ENCODE data around the gene CCDC88B. TPM values are rescaled to one million over a fixed set of nuclear protein-coding genes. Genes with fewer than 3 reads are reported as not detected.

The CCDC88B gene
- total and polyA plus RNA-seq, 9 of the 15 experiments (the other 6 are each of a cell fraction or from before 2014, with no cell fraction given): 0.13 to 18.1 (median 7.9) TPM

- peak; percentile 80 for TF ChIP-seq ZFX (CRISPR knock-in tag; IDR thresholded peaks at IDR 0.05)
- TF ChIP-seq RBFOX2 (IDR thresholded peaks at IDR 0.05; ENCODE audit: low read depth, low read length): peak; percentile 76
- peak; percentile 40; the same call in 1 of the 2 replicates for TF ChIP-seq TARDBP (IDR thresholded peaks at IDR 0.05)
- TF ChIP-seq CHD2 (IDR thresholded peaks at IDR 0.05; ENCODE audit: low read depth, low read length): no peak
- peak; percentile 57 for TF ChIP-seq TAF1 (IDR thresholded peaks at IDR 0.05; ENCODE audit: control insufficient read depth, extremely low read depth, insufficient read depth, low read length, severe bottlenecking)
- TF ChIP-seq NONO (IDR thresholded peaks at IDR 0.05; ENCODE audit: low read depth in 2 of 2, low read length in 1 of 2): peak in 1 of 2 experiments; percentile 77; a peak in 2 of 4 replicates
- TF ChIP-seq, protein P1, sequence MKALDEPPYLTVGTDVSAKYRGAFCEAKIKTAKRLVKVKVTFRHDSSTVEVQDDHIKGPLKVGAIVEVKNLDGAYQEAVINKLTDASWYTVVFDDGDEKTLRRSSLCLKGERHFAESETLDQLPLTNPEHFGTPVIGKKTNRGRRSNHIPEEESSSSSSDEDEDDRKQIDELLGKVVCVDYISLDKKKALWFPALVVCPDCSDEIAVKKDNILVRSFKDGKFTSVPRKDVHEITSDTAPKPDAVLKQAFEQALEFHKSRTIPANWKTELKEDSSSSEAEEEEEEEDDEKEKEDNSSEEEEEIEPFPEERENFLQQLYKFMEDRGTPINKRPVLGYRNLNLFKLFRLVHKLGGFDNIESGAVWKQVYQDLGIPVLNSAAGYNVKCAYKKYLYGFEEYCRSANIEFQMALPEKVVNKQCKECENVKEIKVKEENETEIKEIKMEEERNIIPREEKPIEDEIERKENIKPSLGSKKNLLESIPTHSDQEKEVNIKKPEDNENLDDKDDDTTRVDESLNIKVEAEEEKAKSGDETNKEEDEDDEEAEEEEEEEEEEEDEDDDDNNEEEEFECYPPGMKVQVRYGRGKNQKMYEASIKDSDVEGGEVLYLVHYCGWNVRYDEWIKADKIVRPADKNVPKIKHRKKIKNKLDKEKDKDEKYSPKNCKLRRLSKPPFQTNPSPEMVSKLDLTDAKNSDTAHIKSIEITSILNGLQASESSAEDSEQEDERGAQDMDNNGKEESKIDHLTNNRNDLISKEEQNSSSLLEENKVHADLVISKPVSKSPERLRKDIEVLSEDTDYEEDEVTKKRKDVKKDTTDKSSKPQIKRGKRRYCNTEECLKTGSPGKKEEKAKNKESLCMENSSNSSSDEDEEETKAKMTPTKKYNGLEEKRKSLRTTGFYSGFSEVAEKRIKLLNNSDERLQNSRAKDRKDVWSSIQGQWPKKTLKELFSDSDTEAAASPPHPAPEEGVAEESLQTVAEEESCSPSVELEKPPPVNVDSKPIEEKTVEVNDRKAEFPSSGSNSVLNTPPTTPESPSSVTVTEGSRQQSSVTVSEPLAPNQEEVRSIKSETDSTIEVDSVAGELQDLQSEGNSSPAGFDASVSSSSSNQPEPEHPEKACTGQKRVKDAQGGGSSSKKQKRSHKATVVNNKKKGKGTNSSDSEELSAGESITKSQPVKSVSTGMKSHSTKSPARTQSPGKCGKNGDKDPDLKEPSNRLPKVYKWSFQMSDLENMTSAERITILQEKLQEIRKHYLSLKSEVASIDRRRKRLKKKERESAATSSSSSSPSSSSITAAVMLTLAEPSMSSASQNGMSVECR (CRISPR knock-in tag; IDR thresholded peaks at IDR 0.05): peak; percentile 20; the same call in 1 of the 2 replicates
- TF ChIP-seq NR2C2 (CRISPR knock-in tag; IDR thresholded peaks at IDR 0.05): no peak
- 0 out of 2 replicates have a peak, but pooled peaks have one; percentile 35 for TF ChIP-seq NR2C2 (tag; IDR thresholded peaks at IDR 0.05)
- peak; percentile 51; the same call in 1 of the 2 replicates for TF ChIP-seq FOXK1 (CRISPR knock-in tag; IDR thresholded peaks at IDR 0.05; ENCODE audit: borderline replicate concordance)
- no peak for TF ChIP-seq ZNF79 (CRISPR knock-in tag; IDR thresholded peaks at IDR 0.05; ENCODE audit: low read depth)
- TF ChIP-seq, protein P2, sequence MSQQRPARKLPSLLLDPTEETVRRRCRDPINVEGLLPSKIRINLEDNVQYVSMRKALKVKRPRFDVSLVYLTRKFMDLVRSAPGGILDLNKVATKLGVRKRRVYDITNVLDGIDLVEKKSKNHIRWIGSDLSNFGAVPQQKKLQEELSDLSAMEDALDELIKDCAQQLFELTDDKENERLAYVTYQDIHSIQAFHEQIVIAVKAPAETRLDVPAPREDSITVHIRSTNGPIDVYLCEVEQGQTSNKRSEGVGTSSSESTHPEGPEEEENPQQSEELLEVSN (IDR thresholded peaks at IDR 0.05; ENCODE audit: borderline replicate concordance in 1 of 2, extremely low read depth in 1 of 2, insufficient read depth in 1 of 2, insufficient read length in 1 of 2, low read depth in 1 of 2, low read length in 1 of 2, poor library complexity in 1 of 2, severe bottlenecking in 1 of 2): peak; percentile 69 to 97
- TF ChIP-seq DPF2 (IDR thresholded peaks at IDR 0.05): 0 out of 2 replicates have a peak, but pooled peaks have one; percentile 16
- TF ChIP-seq MAX (CRISPR knock-in tag; IDR thresholded peaks at IDR 0.05): peak; percentile 74
- TF ChIP-seq HNRNPL (IDR thresholded peaks at IDR 0.05; ENCODE audit: low read depth, low read length): peak; percentile 96
- TF ChIP-seq FOSL1 (tag; conservative IDR thresholded peaks at IDR 0.05): peak; percentile 71
- TF ChIP-seq, protein P3, sequence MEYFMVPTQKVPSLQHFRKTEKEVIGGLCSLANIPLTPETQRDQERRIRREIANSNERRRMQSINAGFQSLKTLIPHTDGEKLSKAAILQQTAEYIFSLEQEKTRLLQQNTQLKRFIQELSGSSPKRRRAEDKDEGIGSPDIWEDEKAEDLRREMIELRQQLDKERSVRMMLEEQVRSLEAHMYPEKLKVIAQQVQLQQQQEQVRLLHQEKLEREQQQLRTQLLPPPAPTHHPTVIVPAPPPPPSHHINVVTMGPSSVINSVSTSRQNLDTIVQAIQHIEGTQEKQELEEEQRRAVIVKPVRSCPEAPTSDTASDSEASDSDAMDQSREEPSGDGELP (CRISPR knock-in tag; IDR thresholded peaks at IDR 0.05; ENCODE audit: borderline replicate concordance): peak; percentile 38; the same call in 1 of the 2 replicates
- TF ChIP-seq, protein P4, sequence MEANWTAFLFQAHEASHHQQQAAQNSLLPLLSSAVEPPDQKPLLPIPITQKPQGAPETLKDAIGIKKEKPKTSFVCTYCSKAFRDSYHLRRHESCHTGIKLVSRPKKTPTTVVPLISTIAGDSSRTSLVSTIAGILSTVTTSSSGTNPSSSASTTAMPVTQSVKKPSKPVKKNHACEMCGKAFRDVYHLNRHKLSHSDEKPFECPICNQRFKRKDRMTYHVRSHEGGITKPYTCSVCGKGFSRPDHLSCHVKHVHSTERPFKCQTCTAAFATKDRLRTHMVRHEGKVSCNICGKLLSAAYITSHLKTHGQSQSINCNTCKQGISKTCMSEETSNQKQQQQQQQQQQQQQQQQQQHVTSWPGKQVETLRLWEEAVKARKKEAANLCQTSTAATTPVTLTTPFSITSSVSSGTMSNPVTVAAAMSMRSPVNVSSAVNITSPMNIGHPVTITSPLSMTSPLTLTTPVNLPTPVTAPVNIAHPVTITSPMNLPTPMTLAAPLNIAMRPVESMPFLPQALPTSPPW (CRISPR knock-in tag; IDR thresholded peaks at IDR 0.05): peak; percentile 74
Observed at GRCh38 chr11:64358907-64359711, 19.1 kb downstream of the CCDC88B start, which contains the start of gene RPS6KA4 (continued).
